HUDEP-2 (cell line): ENCODE data around the gene ALOX15B.
A peak's percentile ranks its signal among the peaks of the same experiment; 100 is the strongest.
"Not testable (repeated sequence)": the region's sequence is repeated elsewhere in the genome, so short reads cannot be mapped to it uniquely, and the experiment has no call there.

ENCODE experiments used
- DNase-seq, 76 experiments: peaks; one replicate each; lab custom pipeline; 2025; ENCODE audit not compliant: unreplicated experiment in 76 of 76; lab: John Stamatoyannopoulos, UW

The ALOX15B gene

DNA sequence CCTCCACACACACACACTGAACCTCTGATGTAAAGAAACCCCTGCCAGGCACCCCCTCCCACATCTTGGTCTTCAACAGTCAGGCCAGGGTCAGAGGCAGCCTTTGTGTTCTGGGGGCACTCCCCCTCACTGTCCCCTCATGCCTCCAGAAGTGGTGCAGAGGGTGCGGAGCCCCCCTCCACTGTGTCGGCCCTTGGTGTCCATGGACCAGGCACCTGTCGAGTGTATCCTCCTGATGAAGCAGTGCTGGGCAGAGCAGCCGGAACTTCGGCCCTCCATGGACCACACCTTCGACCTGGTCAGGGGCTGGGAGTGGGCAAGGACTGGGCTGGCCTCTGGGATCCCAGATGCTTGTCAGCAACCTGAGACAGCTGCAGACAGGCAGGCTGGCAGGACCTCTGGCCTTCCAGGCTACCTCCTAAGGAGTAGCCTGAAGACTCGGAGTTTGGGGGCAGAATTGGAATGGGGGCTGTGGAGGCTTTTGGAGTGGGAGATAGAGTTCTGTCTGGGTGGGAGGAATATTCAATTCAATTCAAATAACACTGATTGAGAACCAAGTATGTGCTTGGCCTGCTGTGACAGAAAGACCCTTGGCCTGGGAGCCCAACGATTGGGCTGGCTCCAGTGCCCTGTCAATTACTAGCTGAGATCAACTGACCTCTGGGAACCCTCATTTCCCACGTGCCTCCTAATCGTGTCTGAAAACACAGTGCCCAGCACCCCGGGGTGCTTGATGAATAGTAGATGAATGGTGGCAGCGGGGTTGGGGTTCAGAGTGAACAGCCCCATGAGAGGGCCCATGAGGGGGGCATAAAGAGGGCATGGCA lies 24.9 kb upstream of the ALOX15B start:
- DNase-seq, result peak in 1 of 76 experiments; percentile 5

DNA sequence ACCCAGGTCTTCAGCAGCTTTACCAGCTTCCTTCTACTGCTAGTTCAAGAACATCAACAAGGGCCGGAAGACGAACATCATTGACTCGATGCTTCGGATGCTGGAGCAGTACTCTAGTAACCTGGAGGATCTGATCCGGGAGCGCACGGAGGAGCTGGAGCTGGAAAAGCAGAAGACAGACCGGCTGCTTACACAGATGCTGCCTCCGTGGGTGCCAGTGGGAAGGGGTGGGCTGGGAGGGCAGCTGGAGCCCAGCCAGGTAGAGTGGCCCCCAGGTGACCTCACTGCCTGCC lies 24.4 kb upstream of the ALOX15B start:
- peak in 1 of 76 experiments; percentile 5 for DNase-seq

DNA sequence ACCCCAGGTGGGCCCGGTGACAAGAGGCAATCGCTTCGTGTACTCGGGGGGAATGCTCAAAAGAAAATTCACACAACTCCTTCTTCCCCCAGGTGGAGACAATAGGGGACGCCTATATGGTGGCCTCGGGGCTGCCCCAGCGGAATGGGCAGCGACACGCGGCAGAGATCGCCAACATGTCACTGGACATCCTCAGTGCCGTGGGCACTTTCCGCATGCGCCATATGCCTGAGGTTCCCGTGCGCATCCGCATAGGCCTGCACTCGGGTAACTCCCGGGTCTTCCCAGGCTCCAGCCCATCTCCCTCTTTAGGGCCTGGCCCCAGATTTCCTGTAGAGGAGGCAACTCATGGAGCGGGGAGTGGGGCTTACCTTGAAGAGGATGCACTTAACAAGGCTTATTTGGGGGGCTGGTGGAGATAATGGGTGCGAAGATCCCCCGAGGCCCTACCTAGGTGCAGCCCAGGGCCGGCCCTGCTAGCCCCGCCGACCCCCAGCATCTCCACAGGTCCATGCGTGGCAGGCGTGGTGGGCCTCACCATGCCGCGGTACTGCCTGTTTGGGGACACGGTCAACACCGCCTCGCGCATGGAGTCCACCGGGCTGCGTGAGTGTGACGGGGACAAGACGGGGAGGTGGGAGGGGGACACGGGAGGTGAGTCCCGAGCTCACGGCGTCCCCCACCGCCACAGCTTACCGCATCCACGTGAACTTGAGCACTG lies 23.5 kb upstream of the ALOX15B start:
- DNase-seq, result no peak

DNA sequence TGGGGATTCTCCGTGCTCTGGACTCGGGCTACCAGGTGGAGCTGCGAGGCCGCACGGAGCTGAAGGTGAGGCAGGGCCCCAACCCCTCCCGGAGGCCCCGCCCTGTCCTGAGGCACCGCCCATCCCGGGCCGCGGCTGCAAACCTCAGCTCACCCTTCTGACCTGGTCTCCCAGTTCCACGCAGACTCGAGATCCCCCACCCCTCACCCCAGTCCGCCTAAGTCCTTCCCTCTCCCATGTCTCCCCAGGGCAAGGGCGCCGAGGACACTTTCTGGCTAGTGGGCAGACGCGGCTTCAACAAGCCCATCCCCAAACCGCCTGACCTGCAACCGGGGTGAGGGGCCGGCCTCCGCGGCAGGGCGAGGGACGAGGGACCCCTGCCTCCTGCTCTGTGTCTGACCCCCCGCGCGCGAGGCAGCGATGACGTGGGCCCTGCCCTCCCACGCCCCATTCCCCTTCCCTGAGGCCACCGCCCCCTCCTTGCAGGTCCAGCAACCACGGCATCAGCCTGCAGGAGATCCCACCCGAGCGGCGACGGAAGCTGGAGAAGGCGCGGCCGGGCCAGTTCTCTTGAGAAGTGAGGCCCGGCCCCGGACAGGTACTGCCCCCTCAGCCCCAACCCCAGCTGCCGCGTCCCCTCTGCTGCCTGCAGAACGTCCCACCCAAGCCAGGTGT lies 22.8 kb upstream of the ALOX15B start:
- DNase-seq, result no peak

DNA sequence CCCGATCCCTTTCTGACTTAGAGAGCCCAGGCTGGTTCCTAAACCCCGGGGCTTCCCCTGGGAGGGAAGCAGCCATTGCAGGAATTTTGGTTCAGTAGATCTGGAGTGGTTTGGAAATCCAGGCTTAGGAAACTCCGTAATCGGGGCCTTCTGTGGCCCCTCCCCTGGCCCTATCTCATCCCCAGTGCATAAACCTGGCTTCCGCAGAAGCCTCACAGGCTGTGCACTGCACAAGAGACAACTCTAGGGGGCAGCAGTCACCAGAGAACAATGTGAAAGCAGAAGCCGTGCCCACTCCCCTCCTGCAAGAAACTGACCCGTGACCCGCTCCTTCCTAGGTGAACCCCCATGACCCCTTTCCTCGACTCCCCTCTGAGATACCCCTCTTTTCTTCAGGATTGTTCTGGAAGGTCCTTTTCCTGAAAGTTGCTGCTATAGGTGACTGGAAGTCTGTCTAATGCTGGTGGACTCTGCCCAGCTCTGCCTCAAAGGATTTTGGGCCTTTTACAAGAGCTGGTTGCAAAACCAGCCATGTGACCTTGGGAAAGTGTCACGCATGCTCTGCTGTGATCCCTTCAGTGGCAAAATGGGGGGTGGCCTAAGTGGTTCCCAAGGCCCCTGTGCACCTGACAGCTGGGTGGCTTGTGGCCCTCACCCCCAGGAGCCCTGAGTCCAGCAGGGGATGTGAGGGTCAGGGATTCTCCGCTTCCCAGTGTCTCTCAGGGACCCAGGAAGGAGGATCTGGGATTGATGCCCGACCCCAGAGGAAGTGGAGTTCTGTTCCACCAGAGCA lies 22.0 kb upstream of the ALOX15B start:
- peak in 36 of 76 experiments; percentile 4 to 51 (median 23) for DNase-seq

DNA sequence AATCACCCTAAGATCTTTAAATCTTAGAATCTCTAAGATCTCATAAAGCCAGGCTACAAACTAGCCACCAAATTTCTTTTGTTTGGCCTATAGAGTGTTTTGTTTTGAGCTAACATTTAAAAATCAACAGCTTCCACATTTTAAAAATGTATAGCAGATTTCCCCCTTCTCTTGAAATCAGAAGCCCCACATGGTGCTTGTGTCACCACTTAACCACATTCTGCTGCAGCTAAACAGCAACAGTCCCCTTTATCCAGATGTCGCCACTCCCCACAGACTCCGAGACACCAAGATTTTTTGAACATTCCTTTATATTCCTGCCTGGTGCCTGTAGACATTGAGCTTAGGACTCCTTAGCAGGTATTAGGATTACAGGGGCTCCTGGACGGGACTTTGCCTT lies 20.4 kb upstream of the ALOX15B start:
- DNase-seq, result no peak

DNA sequence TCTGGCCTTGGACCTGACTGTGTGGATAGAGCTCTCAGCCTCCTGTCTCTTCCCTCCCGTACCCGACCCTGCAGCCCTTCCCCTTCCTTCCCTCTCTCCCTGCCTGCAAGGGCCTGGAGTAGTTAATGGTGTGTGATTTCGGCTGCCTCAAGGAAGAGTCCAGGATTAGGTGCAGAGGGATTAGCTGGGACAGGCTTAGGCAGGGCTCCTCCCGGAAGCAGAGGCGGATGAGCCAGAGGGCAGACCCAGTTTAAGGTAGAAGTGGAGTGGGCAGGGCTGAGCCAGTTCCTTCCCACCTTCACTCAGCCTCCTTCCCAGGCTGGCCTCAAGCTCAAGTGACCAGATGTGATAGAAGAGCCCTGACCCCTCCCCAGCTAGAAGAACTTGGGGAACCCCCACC lies 19.7 kb upstream of the ALOX15B start:
- no peak for DNase-seq

DNA sequence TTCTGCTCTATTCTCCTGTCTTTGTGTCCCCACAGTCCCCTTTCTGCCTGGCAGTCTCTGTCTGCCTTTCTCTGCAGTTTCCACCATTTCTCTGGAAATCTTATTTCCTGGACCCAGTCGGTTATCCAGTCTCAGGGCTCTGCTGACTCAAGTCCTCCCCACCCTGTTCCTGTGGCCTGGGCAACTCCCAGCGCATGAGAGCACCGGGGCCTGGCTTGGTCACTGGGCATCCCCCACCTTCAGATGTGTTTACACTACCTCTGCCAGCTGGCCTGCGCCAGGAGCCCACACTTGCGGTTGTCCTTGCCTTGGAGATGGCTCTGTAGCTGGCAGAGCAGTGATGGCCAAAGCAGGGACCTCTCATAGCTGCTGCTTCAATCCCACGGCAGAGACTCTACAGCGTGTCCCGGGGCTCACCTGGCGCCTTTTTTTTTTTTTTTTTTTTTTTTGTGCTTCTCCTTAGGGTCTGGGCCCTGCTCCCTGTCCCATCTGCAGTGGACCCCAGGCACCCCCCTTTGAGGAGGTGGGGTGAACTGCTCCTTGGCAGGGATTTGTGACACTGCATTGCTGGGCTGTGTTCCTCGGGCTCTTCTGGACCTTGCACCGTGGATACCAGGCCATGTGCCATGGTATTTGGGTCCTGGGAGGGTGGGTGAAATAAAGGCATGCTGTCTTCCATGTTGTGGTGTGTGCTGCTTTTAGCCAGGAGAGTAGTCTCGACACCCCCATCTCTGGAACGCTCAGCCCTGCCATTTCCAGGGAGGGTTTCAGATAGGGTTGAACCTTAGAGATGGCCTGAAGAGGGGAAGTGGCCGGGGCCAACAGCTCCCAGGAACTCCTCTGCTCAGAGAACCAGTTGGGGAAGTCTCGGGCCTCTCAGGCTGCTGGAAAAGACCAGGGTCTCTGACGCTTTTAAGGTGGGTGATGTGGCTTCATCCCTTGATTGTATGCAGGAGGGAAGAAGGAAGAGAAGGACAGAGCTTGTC lies 18.9 kb upstream of the ALOX15B start:
- DNase-seq, result no peak

DNA sequence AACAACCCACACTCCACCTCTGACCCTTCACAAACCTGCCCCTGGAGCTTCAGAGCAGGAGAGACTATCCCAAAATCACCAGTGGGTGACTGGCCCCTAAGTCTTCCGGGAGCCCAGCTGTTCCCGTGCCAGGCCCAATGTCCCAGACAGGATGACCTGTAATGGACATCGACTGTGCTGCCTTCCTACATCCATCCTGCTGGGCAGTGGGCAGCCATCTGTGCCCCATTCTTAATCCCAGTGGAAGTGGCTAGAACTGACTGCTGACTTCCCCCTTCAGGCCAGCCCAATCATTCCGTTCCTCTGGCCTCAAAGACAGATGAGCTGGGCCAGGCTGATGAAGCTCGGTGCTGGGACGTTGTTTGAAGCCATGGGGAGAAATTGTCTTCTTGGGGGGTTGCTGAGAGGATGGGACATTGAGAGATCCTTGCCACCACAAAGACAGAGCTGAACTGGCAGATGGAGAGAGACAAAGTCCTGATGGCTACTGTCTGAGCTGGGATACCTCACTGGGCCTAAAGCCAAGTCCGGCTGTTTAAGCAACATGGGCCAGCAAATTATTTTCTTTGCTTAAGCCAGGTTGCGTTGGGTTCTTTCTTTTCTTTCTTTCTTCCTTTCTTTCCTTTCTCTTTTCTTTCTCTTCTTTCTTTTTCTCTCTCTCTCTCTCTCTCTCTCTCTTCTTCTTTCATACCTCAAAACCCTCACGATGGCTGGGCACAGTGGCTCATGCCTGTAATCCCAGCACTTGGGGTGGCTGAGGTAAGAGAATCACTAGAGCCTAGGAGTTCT lies 17.9 kb upstream of the ALOX15B start:
- DNase-seq, result no peak

DNA sequence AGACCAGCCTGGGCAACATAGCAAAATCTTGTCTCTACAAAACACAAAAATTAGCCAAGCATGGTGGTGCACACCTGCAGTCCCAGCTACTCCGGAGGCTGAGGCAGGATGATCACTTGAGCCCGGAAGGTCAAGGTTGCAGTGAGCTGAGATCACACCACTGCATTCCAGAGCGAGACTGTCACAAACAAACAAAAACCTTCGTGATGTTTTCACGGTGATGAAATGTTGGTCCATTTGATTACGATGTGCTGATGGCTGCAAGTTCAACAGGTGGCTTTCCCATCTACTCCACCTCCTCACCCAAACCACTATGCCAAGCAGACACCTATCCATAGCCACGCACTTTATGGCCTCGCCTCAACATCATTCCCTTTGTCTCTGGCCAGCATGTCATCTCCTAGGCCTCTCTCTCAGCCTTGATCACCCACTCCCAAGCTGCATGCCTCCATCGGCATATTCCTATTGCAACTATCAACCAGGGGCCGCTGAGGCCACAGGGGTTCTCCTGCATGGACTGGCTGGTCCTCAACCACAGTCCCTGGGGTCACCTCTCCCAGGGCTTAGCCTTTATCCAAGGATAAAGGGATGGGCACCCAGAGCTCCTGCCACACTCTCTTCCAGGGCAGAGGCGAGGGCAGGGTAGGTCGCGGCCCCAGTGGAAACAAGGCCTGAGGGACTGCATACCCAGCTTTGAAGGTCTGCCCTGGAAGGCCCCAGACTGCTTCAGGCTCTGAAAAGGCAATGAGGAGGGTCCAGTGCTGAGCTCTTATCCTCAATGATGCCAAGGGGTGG lies 17.1 kb upstream of the ALOX15B start:
- no peak for DNase-seq

DNA sequence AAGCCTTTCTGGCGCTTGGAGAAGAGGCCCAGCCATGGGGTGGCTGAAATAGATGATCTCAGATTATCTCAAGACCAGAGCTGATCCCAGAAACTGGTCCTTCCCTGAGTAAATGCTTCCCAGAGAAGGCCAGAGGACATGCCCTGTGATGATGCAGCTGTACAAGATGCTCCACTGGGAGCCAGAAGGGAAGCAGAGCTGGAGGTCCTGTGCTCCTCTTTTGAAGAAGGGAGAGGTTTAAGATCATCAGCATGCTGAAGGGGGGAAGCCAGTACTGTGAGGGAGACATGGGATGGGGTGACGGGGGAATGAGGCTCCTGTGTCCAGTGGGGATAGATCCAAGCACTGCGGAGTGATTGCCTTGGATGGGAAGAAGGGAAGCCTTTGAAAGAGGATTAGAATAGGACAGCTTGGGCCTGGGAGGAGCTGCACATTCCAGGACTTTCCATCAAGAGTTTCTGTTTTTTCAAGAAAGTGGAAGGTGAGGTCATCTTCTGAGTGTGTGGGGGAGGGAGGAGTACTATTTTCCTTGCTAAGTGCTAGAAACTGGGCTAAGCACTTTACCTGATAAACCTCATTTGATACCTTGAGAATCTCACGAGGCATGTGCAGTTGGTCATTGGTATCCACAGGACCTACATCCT lies 16.4 kb upstream of the ALOX15B start:
- no peak for DNase-seq

DNA sequence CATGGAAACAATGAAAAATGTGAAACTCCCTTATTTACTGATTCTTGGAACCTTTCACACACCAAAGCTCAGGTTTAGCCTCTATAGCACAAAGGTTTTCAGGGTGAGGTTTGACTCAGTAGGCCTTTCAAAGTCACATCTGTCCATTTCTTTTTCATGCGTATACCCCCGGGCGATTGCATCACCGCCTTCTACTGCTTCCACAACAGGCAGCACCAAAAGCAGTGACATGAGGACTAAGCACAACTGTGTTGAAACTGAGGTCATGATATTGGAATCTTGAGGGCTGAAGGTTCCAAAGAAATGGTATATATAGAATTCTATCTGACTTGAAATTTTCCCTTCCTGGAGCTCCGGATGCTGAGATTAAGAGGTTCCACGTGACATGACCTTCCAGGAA lies 14.7 kb upstream of the ALOX15B start:
- DNase-seq, result not testable (repeated sequence)

DNA sequence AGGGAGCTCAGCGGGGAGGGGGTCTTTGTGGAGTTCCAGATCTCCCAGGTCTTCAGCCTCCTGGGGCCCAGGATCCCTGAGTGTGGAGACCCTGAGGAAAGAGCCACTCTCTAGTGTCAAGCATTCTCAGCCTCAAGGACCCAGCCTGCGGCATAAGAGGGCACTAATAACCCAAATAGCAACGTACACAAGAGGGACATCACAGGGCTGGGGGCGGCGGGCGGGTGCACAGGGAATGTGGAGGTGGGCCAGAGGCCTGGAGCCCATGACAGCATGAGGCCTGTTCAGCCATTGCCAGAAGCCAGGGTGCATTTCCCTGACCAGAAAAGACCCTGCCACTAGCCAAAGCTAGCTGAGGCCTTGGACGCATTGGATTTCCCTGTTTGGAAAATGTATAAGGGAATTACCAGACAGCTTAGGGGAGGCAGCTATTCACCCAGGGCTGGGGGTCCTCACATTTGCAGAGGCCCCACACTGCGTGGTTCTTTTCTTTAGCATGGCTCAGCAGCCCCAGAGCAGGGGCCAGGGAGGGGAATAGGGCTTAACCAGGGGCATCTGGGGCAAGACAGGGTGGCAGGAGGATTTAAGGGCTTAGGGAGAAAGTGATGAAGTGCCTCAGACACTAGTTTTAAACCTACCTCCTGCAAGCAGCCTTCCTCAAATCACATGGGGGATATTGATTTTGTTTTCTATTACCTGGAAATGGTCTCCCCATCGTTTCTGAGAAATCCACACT lies 13.5 kb upstream of the ALOX15B start:
- DNase-seq, result no peak

DNA sequence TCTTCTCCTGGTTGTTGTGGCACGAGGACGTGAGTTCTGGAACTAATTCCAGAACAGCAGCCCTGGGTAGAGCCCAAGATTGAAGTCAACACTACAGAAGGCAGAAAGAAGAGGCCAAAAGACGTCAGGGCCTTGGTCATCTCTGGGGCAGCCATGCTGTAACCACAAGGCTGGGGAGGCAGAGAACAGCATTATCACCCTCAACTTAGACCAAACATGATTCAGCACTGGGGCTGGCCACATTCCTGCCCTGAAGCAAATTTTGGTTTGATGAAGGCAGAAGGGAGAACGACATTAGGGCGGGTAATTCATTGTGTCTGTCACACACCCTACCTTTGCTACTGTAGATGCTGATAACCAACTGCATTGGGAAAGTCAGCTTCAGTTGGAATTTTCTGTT lies 9.7 kb upstream of the ALOX15B start:
- DNase-seq, result peak in 3 of 76 experiments; percentile 12 to 58 (median 18)

DNA sequence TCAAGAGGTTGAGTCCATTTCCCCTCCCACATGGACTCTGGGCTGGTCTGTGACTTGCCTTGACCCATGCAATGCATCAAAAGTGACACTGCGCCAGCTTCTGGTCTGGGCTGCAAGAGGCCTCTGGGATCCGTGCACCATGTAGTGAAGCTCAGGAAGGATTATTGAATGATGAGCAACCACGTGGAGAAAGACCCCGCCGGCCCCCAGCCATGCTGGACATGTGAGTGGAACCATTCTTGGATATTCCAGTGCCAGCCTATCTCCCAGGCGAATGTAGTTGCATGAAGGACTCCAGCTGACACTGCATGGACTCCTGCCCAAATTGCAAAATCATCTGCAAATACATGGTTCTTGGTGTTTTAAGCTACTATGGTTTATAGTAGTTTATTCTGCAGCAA lies 7.6 kb upstream of the ALOX15B start:
- DNase-seq, result no peak

DNA sequence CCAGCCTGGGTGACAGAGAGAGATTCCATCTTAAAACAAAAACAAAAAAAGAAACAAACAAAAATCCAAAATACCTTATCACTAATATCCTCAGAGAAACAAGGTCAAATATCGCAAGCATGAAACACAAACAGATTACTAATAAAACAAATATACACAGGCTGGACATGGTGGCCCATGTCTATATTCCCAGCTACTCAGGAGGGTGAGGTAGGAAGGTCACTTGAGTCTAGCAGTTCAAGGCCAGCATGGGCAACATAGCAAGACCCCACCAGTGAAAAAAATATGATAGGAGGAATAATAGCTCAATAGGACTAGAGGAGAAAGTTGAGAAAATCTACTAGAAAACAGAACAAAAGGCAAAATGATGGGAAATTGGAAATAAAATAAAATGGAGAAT lies 6.9 kb upstream of the ALOX15B start:
- DNase-seq, result no peak

DNA sequence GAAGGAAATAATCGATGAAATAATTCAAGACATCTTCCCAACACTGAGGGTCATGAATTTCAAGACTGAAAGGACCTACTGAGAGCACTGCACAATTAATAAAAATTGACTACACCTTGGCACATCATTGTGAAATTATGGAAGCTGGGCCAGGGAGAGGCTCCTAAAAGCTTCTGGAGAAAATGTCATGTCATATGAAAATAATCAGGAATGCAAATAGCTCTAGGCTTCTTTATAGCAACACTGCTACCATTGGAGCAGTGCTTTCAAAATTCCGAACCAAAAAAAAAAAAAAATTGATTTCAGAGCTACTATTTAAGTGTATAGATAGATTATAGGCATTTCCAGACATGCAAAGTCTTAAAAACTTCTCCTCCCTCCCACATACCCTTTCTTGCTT lies 6.4 kb upstream of the ALOX15B start:
- DNase-seq, result no peak
